Activated gamma-delta T cell treated with anti-CD3 and anti-CD28 coated beads, Interleukin-2, amount 50 U/mL, for 16 hours (primary cell): Measurements from ENCODE around the gene WRAP73.

Experiments used
- DNase-seq: peaks from one replicate; pipeline ENCODE4 v3.0.0-alpha.2; 2020; ENCODE audit warnings: low read depth

The WRAP73 gene

DNA sequence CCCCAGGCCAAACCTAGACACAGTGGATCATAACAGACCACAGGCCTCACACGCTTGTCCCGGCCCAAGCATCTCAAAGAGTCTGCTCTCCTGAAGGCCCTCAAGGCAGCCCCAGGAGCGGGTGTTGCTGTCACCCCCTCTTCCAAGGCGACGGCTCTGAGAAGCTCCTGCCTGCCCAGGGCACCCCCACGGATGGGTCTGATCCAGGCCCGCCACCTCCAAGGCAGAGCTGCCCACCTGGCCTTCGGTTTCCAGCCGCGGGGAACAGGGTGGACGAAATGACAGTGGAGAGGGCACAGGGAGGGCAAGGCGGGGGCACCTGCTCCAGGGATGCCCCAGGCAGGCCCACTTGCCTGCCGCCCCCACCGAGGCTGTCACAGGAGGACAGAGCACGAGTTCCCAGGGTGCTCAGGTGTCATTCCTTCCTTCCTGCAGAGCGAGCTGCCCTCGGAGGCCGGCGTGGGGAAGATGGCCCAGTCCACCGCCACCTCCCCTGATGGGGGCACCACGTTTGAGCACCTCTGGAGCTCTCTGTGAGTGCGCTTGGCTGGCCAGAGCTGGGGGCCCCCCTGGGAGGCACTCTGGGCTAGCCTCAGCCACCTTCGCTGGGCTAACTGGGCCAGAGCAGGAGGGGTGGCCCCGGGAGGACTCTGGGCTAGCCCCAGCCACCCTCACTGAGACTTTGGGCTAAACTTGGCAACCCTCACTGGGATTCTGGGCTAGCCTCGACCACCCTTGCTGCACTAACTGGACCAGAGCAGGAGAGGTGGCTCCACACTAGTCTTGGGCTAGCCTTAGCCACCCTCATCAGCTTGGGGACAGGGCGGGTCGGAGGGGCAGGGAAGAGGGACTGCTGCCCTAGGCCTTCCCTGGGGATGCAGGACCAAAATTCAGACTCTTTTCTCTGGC, 32.2 kb upstream of the WRAP73 start:
- DNase-seq: no peak

DNA sequence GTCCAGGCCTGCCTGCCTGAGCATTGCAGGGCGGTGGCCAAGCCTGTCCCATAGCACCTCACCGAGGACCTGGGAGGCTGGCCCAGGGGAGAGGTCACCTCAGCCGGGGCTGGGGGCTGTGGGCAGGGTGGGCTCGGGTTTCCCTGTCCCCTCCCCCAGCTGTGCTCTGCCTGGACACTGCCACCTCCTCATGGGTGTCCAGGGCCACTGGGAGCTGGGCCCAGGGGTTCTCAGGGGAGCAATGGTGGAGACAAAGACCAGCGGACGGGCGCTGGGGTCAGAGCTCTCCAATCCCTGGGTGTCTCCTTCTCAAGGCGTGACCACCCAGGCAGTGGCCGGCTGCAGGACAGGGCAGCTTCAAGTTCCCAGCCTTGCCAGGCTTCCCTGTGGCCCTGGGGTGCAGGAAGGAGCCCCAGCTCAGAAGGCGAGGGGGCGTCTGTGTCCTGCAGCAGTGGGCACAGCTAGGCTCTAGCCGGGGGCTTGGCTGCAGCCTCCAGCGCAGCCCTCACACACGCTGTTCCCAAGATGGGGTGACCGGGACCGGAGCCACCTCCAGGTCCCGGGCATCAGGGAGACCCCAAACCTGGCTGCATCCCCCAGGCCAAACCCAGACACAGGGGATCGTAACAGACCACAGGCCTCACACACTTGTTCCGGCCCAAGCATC, 31.5 kb upstream of the WRAP73 start:
- no peak for DNase-seq

DNA sequence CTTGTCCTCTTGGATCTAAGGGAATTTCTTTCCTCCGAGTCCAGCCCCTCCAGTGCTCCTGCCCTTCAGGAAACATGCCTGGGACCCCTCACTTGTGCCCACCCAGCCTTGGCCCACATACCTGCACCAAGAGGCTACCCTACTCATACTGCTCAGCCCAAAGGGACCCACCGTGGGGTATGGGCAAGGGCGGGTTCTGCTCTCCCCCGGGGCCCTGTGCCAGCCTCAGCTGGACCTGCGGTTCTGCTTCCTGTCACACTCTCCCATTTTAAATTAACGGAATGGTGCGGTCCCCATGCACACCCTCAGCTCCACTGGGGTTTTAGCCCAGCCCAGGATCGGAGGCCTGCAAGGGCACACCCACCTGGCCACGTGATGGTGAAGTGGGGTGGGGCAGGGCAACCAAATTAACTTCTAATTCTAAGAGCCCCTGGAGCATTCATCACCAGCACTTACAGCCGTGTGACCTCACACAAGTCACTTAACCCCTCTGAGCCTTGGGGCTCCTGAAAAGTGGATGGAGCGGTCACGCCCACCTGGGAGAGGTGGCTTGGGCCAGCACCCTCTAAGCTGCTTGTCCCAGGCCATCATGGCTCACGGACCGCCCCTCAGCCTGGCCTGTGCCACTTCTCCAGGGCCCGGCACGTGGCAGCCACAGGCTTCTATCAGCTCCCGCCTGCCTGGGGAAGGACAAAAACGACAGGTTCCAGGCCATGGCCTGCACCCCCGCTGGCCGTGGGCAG, 30.8 kb upstream of the WRAP73 start:
- no peak for DNase-seq

DNA sequence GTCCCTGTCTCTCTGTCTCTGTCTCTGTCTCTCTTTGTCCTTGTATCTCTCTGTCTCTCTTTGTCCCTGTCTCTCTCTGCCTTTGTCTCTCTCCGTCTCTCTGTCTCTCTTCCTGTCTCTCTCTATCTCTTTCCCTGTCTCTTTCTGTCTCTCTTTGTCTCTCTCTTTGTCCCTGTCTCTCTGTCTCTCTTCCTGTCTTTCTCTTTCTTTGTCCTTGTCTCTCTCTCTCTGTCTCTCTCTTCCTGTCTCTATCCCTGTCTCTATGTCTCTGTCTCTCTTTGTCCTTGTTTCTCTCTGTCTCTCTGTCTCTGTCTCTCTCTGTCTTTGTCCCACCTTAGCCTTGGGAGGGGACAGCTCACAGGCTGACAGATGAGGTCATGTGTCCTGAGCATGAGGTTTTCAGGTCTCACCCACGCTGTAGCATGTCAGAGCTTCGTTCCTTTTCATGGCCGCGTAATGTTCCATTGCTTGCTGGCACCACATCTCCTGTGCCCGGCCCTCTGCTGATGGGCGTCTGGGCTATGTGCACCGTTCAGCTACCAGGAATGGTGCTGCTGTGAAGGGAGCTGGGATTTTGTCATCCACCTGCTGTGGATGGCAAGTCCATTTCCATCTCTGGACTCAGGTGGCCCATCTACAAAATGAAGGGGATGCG, 30.0 kb upstream of the WRAP73 start:
- DNase-seq: no peak

DNA sequence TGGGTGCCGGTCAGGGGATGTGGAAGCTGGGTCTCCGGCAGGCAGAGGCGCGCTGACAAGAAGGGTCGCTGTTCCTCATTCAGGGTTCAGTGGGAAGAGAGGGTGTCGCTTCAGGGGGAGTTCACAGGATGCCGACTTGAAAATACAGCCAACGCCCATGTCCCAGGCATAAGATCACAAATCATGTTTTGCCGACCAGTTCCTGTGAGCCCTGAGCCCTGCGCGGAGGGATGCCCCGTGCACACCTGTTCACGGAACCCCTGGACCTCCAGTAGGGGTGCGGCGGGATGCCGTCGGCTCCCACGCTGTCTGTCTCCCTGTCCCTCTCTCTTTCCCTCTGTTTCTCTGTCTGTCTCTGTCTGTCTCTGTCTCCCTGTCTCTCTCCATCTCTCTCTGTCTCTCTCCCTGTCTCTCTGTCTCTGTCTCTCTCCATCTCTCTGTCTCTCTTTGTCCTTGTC, 29.2 kb upstream of the WRAP73 start:
- no peak for DNase-seq

DNA sequence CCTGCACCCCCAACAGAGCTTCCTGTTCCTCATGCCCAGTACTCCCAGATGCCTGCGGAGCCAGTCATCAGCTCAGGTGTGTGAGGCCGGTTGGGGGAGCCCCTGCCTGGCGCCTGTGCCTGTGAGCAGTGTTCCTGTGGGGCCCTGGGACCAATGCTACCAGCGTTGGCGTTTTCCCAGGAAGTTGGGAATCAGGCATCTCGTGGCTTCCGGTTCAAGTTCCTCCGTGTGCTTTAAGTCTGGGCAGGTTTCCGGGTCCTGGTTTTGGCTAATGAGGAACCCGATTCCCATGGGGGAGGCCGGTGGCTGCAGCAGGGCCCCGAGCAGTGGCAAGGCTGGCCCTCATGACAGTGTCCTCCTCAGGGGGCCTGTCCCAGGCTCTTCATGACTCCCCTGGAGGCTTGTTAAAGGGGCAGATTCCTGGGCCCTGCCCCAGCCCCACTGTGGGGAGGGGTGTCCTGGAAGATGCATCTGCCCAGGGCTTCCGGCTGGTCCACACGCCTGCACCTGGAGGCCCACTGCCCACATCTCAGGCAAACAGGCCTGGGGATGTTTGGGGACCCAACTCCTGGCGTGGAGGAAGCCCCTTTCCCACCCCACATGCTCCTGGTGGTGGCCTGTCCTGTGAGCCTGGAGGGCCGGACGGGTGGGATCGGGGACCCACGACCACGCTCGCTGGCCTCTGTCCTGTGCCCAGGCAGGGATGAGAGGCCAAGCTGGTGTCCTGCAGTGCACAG, 28.6 kb upstream of the WRAP73 start:
- DNase-seq: no peak

DNA sequence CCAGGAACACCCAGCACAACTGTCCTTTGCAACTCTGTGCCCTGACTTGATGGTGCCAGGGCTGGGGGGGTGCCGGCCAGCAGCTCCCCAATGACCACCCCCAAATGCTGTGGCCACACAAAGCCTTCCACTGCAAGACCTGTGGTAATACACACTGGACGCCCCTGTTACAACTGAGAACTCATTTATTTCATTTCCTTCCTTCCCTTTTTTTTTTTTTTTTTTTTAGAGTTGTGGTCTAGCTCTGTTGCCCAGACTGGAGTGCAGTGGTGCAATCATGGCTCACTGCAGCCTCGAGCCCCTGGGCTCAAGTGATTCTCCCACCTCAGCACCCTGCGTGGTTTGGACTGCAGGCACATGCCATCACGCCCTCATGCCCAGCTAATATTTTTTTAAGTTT, 27.6 kb upstream of the WRAP73 start:
- DNase-seq: no peak

DNA sequence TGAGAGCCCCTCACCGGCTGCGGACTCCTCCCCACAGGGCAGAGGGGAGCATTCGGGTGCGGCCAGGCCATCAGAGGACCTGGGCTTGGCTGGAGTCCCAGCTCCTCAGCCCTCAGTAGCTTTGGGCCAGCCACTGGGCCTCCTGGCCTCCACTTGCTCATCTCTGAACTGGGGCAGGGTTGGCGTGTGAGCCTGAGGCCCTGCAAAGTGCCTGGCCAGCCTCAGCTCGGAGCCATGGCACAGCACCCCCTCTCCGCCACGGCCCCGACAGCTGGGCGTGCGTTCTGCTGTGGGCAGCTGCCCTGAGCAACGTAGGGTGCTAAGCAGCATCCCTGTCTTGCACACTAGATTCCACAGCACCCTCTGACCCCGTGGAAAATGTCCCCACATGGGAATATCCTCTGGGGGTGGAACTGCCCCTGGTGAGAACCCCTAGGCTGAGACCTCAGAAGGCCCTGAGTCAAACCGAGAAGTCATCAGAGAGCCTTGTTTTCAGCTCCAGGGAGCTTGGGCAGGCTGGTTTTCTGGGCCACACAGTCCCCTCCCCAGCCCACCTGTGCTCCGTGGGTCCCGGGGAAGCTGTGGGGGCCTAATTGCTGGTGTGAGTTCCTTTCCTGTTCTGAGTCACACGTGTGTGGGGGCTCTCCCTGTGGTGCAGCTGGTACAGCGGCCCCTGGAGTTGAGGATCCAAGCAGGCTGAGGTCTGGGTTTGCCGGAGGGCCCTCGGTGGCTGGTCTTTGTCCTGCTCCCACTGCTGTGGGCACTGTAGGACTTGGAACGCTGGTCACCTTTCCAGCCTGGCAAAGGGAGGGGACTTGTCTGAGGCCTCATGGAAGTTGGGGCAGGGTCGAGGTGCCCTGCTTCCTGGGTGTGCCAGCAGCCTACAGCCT, 26.9 kb upstream of the WRAP73 start:
- no peak for DNase-seq

DNA sequence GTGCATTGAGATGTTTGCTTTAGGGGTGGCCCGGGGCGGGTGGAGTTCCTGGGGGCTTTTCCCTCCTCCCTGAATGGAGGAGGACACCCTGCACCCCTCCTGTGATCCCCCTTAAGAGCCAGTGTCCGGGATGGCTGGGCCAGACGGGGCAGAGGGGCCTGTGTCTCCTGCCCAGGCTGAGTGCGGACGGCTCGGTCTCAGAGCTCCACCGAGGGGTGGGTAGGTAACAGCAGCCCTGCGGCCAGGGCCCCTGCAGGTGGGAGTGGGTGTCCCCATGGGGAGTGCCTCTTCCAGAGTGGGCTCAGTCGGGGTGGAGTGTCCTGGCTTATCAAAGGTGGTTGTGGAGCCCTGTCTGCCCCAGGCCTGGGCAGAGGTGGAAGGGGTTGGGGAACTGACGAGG, 25.5 kb upstream of the WRAP73 start:
- DNase-seq: no peak

DNA sequence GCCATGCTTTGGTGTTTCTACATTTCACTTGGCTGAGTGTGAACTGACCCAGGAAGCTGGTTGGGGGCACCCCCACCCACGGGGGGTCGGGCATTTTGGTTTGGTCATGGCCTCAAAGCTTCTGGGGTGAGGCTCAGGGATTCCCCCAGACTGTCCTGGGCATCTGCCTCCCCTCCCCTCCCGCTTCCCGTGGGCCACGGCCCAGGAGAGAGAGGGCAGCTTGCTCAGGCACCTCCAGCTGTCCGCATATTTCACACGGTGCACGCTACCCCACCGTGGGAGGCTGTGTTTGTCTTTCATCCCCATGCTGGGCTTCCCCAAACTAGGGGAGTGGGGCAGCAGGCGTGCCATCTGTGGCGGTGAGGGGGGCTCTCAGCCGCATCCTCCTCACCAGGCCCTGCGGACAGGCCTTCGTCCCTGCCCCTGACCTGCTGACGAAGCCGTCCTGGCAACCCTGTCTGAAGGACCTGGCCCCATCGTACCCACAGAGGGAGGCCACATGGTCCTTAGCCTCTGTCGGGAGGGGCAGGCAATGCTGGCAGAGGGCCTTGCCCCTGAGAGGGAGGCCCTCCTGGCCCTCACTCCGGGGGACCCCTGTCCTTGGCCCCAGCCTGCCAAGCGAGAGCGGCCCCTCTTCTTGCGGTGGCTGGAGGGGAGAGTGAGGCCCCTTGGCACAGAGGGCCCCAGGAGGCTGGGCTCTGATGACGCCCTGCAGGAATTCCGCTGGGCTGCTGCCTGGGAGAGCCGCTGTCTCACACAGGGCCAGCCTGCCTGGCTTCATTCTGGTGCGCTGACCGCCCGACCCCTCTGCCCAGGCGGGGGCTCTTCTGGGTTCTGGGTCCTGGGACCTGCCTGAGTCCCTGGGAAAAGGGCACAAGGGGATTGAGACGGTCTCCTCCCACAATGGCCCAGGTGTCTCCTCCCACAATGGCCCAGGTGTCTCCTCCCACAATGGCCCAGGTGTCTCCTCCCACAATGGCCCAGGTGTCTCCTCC, 24.5 kb upstream of the WRAP73 start:
- DNase-seq: no peak

DNA sequence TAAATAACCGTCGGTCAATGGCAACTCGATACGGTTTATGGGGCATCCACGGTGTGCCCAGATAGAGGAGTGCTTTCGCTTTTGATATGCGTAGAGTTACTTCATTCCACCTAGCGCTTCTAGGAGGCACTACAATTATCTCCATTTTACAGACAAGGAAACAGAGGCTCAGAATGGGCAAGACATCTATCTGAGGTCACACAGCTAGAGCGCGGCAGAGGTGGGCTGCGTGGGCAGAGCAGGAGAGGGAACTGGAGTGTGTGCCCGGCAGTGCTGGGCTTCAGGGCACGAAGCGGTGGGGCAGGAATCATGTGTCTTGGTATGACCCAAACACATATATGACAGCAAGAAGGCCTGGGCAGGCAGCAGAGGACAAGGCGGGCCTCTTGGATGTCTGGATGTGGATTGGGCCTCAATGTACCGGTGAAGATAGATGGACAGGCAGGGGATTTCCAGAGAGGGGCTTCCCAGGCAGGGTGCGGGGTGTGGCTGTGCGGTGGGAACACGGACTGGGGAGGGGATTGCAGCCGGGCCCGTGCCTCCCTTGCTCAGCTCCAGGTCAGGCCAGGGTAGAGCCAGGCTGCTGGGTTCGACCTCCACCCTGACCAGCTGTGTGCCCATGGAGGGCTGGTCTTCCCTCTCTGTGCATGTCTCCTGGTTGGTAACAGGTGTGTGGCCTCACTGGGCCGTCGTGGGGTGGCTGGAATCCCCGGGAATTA, 23.6 kb upstream of the WRAP73 start:
- DNase-seq: no peak

DNA sequence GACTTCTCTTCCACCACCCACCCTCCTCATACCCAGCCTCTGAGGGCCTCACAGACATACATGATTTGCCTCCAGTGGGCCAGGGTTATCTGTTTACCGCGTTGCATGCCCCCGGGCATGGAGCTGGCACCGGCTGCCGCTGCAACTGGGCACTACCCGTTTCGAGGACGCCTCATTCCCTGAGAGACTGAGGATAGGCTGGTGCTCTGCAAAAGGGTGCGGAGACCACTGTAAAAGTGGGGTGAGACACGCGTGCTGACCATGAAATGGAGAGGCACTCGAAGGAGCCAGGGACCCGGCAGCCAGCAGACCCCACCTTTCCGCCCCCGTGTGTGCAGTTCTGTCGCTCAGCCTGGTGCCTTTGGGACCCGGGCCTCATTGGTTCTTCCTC, 23.1 kb upstream of the WRAP73 start:
- DNase-seq: no peak

DNA sequence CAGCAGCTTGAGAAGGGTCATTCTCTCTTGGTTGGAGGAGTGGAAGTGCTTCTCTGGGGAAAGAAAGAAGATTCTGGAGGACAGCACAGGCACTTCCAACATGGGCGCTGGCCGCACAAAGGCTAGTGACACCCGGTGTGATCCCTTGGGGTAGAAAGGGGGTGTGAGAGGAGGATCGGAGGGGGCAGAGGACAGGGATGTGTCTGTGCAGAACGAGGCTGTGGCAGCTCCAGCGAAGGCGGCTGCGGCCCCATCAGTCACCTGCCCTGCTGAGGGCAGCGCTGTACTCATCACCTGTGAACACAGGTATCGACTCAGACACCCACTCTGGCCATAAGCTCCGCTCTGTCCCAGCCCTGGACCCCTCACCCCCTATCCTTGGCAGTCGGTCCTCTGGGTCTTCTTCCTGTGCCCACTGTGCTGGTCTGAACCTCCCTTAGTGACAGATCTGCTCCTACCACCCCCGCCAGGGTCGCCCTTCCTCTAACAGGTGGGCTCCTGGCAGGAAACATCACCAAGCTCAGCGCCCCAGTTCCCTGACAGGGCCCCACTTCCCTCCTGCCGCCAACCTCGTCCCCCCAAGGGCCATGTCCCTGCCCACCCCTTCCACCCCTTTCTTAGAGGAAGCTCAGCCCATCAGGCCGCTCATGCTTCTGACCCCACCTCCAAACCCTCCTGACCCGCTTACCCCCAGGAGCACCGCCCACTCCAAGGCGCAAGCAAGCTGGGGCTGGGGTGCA, 22.5 kb upstream of the WRAP73 start:
- DNase-seq: no peak

DNA sequence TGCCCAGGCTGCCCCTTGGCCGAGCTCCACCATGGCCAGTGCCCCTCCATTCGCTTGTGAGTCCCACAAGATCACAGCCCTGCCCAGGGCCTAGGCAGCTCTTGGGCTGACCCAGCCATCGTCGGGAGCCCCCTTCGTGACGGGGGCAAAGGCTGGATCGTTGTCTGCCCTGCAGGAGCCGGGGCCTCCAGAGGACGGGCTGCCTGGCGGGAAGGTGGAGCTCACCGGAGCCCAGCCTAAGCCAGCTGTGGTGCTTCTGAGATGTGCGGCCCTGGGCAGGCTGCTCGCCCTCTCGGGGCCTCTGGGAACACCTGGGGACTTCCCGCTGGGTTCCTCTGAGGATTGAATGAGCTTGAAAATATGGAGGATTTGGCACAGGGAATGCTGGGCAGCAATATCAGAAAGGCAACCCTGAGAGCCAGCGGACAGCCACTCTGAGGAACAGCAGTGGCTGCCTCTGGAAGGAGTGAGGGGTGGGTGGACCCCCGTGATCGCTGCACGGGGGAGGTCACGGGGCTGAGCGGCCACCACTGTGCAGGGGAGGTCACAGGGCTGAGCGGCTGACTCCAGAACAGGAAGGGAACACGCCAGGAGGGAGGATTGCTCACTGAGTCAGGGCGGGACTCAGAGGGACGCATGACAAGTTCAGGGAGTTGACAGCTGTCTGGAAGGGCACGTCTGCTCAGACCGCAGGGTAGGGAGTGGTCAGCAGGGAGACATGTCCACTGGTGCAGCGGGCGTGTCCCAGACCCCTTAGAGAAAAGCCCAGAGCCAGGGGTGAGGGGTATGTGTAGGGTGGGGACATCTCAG, 21.7 kb upstream of the WRAP73 start:
- no peak for DNase-seq

DNA sequence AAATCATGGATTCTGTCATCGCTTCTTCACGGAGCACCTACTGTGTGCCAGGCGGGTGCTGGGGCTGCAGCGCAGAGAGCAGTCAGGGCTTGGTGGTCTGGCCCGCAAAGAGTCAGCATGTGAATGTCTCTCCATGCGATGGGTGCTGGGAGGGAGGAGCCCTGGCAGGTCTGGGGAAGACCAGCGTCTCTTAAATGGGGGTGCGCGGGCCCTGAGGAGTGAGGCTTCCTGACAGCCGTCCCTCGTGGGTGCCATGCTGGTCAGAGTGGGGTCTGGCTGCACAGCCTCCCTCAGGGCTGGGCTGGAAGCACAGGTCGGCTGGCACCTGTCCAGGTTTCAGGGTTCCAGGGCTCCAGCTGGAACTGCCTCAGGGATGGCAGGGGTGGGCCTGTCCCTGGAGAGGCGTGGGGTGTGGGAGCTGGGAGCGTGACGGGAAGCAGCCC, 20.9 kb upstream of the WRAP73 start:
- no peak for DNase-seq

DNA sequence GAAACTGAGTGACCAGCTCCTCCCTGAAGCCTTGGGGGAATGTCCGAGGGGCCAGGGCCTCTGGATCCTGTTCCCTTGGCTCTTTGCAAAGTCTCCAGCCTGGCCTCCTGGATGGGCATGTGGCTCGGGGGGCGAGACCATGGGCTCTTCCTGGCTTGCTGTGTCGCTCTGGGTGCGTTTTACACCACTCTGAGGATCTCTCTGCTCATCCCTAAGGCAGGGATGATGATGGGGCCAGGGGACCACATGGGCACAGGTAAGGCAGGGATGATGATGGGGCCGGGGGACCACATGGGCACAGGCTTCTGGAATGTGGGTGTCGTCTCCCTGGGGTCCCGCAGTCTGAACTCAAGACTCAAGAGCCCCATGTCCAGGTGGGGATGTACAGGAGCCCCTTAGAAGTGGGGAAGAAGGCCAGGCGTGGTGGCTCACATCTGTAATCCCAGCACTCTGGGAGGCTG, 20.1 kb upstream of the WRAP73 start:
- no peak for DNase-seq

DNA sequence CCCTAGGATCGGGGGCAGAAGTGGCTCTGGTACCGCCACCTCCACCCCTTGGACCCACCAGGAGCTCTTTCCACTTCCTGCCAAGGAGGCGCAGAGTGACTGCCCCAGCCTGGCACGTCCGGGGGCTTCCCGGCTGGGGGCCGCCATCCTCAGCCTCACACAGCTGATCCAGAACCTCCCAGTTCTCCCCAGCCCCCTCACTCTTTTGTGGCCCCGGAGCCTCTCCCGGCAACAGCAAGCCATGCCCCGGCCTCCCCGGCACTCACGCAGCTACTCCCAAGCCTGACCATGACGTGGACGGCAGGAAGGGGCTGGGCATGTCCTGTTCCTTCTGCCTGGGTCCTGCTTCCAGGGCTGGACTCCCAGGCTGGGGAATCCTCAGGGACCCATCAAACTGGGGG, 19.5 kb upstream of the WRAP73 start:
- no peak for DNase-seq
